Pancreas (tissue), 10 donors: ENCODE data around the gene PPP3CA. TPM values are rescaled to one million over a fixed set of nuclear protein-coding genes. Genes with fewer than 3 reads are reported as not detected.

ENCODE experiments used
- ATAC-seq, 4 donors: fragments of 200-7000 bp; cut with Tn5 transposase; one replicate each; pipeline versions ENCODE4 v1.8.0 to v1.9.1; 2020; ENCODE audit warnings: mild to moderate bottlenecking in 4 of 4, moderate library complexity in 4 of 4
- DNase-seq, 6 donors: peaks; one replicate each; pipeline ENCODE4 v3.0.0-alpha.2; 2020
- FAIRE-seq: peaks from 2 replicates; lab custom pipeline; 2012; peaks lifted over from hg19 to GRCh38; lab: Jason Lieb, UNC
- H3K27ac ChIP-seq, 4 donors: fragments of 200-600 bp; sonication (generic); 1 replicate in 3 of 4; 2 replicates in 1 of 4; pipeline versions ENCODE4 v1.5.0 to v1.8.0; 2020
- H3K27me3 ChIP-seq, 4 donors: fragments of 200-600 bp; one replicate each; pipeline ENCODE4 v1.8.0; 2021
- H3K36me3 ChIP-seq, 3 donors: fragments of 200-600 bp; sonication (generic) in 1 of 3; one replicate each; pipeline versions ENCODE4 v1.5.0 to v1.8.0; 2020 to 2021
- H3K4me1 ChIP-seq, 3 donors: fragments of 200-600 bp; one replicate each; pipeline ENCODE4 v1.8.0; 2021
- H3K4me3 ChIP-seq, 4 donors: fragments of 200-600 bp; sonication (generic) in 2 of 4; one replicate each; pipeline versions ENCODE4 v1.5.0 to v1.8.0; 2020 to 2021
- H3K9me3 ChIP-seq, 4 donors: fragments of 200-600 bp; one replicate each; pipeline ENCODE4 v1.8.0; 2021
- WGBS, 2 donors: extraction: QIAGEN DNeasy Blood & Tissue Kit; methylation state at CpG; one replicate each; pipeline ENCODE4 v1.1.7; 2013; 5-methylcytosine and 5-hydroxymethylcytosine counted together
- intact Hi-C, 3 donors: fragments of 100-400 bp; cut with DNase I; formaldehyde crosslinking; loops; one replicate each; pipeline versions ENCODE4 v1.11.1 to v1.14.2; 2022
- polyA plus RNA-seq, 2 donors: library from polyadenylated mRNA; stranded (reverse); fragments of 200-250 nt; gene quantifications; one replicate each; pipeline ENCODE4 v1.2.3, GENCODE V29; 2013
- total RNA-seq, 6 donors: library from RNA; stranded (reverse); fragmentation: NEBNext Ultra II Directional in 4 of 6; extraction: Animal tissue kit (Norgen Biotek cat#: 25700) in 4 of 6; gene quantifications; one replicate each; pipeline versions ENCODE4 v1.2.1 to v1.2.4, GENCODE V29; 2021 to 2023
- TF ChIP-seq, protein P1 (sequence below), 4 donors: fragments of 200-600 bp; sonication (generic) in 3 of 4; IDR thresholded peaks; one replicate each; pipeline versions ENCODE4 v1.5.0 to v1.8.0; 2021; ENCODE audit warnings: antibody characterized with exemption in 4 of 4
- donor health status: healthy with polysubstance abuse.
- donor health status: DM: no; HTN: no; CAD: no; lungs with moderate emphysema.
- donor health status: DM: no; HTN: no; CAD: no.
- donor health status: control.
- donor health status: control.
- donor health status: Bipolar disorder and iron deficiency.
- donor health status: DM: yes; HTN: yes; CAD: no.
- donor health status: DM: no; HTN: no; CAD: no.
- donor health status: DM: no; HTN: no; CAD: no.
- donor health status: DM: yes; HTN: yes; CAD: no.

The PPP3CA gene
- total and polyA plus RNA-seq, 8 donors, result 4.9 to 22.7 (median 10.3) TPM

- Histone ChIP-seq H3K9me3 (no peaks in the 10 kb centered on the region), H3K27ac (peak overlapping the region in 2 of 4 donors; percentile 90 to 95), H3K4me1 (peaks cover 4 to 21% (median 6%) of the 10 kb centered on the region in 3 donors), H3K36me3 (no peaks in the 10 kb centered on the region), H3K27me3 (no peaks in the 10 kb centered on the region), H3K4me3 (no peak overlapping the region)
- FAIRE-seq (no peak), ATAC-seq (no peak), DNase-seq (peak; percentile 35 to 66 (median 53))
- TF ChIP-seq, protein P1, sequence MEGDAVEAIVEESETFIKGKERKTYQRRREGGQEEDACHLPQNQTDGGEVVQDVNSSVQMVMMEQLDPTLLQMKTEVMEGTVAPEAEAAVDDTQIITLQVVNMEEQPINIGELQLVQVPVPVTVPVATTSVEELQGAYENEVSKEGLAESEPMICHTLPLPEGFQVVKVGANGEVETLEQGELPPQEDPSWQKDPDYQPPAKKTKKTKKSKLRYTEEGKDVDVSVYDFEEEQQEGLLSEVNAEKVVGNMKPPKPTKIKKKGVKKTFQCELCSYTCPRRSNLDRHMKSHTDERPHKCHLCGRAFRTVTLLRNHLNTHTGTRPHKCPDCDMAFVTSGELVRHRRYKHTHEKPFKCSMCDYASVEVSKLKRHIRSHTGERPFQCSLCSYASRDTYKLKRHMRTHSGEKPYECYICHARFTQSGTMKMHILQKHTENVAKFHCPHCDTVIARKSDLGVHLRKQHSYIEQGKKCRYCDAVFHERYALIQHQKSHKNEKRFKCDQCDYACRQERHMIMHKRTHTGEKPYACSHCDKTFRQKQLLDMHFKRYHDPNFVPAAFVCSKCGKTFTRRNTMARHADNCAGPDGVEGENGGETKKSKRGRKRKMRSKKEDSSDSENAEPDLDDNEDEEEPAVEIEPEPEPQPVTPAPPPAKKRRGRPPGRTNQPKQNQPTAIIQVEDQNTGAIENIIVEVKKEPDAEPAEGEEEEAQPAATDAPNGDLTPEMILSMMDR (IDR thresholded peaks at IDR 0.05), result no peak
- intact Hi-C loops, result no loop called here
- WGBS, 2 donors, result 28 to 31% methylated on average over 5 of the region's 5 CpGs
These were observed 1.9 kb upstream of the PPP3CA start for GRCh38 chr4:101348995-101349800.

GRCh38 chr4:101348367-101348827, 1.1 kb upstream of the PPP3CA start:
- intact Hi-C loops, result no loop called here
- H3K27ac ChIP-seq, result peak overlapping the region; percentile 90 to 98 (median 95)
- ATAC-seq (peak; percentile 1 to 9 (median 4)), DNase-seq (peak in 3 of 6 donors; percentile 8 to 84 (median 80)), FAIRE-seq (no peak)
- H3K27me3 ChIP-seq, result no peaks in the 10 kb centered on the region
- peaks cover 4 to 21% (median 6%) of the 10 kb centered on the region in 3 donors for H3K4me1 ChIP-seq
- 8 to 10% methylated on average over 21 to 24 of the region's 24 CpGs for WGBS, 2 donors
- H3K9me3 ChIP-seq, result no peaks in the 10 kb centered on the region
- peak overlapping the region; percentile 55 to 89 (median 80) for H3K4me3 ChIP-seq
- TF ChIP-seq, protein P1 (IDR thresholded peaks at IDR 0.05), result no peak
- no peaks in the 10 kb centered on the region for H3K36me3 ChIP-seq

DNA sequence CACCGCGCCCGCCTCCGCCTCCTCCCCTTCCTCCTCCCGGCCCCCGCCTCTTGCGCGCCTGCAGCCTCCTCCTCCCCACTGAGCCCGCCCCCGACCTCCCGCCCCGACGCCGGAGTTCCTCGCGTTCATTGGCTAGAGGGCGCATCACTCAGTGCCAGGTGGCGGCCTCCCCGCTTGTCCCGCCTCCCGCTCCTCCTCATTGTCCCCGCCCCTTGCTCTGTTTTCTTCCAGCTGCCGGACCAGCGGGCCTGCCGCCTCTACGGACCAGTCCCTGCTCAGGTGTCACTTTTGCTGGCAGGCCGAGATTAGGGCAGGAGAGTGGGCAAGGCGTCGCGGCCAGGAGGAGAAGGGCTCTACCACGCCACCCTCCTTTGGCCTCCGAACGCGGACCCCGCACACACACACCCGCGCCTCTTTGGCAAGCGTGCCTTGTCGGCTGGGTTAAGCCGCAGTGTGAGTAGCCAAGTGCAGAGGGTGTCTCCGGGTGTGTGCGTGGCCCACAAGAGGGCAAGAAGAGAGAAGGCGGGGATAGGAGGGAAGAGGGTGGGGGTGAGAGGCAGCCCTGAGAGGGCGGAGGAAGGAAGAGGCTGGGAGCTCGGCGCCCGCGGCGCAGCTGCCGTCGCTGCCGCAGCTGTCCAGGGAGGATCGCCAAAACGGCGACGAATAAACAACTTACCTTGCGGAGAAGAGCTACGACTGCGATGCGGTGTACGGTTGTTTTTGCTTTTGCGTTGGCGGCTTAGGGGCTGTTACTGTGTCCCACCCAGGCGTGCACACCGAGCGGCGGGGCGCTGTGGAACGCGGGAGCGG, 436 bp upstream of the PPP3CA start:
- H3K4me1 ChIP-seq, result peaks cover 4 to 21% (median 6%) of the 10 kb centered on the region in 3 donors
- FAIRE-seq (no peak), DNase-seq (peak; percentile 99 to 100 (median 99)), ATAC-seq (peak; percentile 86 to 93 (median 88))
- 0 to 1% methylated on average over 63 to 71 of the region's 71 CpGs for WGBS, 2 donors
- H3K4me3 ChIP-seq, result peak overlapping the region; percentile 70 to 89 (median 80)
- H3K9me3 ChIP-seq, result no peaks in the 10 kb centered on the region
- peak overlapping the region; percentile 90 to 98 (median 95) for H3K27ac ChIP-seq
- intact Hi-C loops, result no loop called here
- no peaks in the 10 kb centered on the region for H3K36me3 ChIP-seq
- no peaks in the 10 kb centered on the region for H3K27me3 ChIP-seq
- TF ChIP-seq, protein P1 (IDR thresholded peaks at IDR 0.05), result no peak

- 0 to 1% methylated on average over 74 to 93 of the region's 93 CpGs for WGBS, 2 donors
- TF ChIP-seq, protein P1 (IDR thresholded peaks at IDR 0.05), result no peak
- Histone ChIP-seq H3K27me3 (no peaks in the 10 kb centered on the region), H3K27ac (peak overlapping the region; percentile 87 to 95 (median 92)), H3K4me3 (peak overlapping the region; percentile 70 to 89 (median 80)), H3K36me3 (no peaks in the 10 kb centered on the region), H3K4me1 (peaks cover 6 to 21% (median 8%) of the 10 kb centered on the region in 3 donors), H3K9me3 (no peaks in the 10 kb centered on the region)
- intact Hi-C loops, result no loop called here
- FAIRE-seq (no peak), DNase-seq (peak; percentile 48 to 81 (median 69)), ATAC-seq (peak; percentile 36 to 50 (median 46))
These were observed 717 bp downstream of the PPP3CA start for GRCh38 chr4:101346351-101347266.
